A549 (cell line): Measurements from ENCODE around the gene C1orf105. TPM values are rescaled to one million over a fixed set of nuclear protein-coding genes. Genes with fewer than 3 reads are reported as not detected.

Experiments
- ATAC-seq, 2 experiments: fragments of 200-7000 bp in 1 of 2; fragments of >200 bp in 1 of 2; cut with Nextera tagmentation in 1 of 2; cut with Tn5 transposase in 1 of 2; 3 replicates each; pipeline versions ENCODE4 v1.8.0 to v1.9.1; 2018 to 2020; ENCODE audit warnings: mild to moderate bottlenecking in 1 of 2, moderate library complexity in 1 of 2
- CTCF ChIA-PET: fragments of 300-600 bp; sonication (Branson Sonifier 250); formaldehyde crosslinking; extraction: SDS; loops from one replicate; lab custom pipeline; 2021; ENCODE audit warnings: antibody characterized with exemption, inconsistent platforms; lab: Yijun Ruan, JAX
- POLR2A ChIA-PET: fragments of 350-600 bp; formaldehyde crosslinking; extraction: SDS; loops from one replicate; lab custom pipeline; 2021; ENCODE audit warnings: antibody characterized with exemption, inconsistent platforms; lab: Yijun Ruan, JAX
- DNase-seq, 2 experiments: peaks; one replicate each; pipeline versions ENCODE4 v3.0.0 to v3.0.0-alpha.2; 2011 to 2016; ENCODE audit warnings: low read depth in 1 of 2, low spot score in 1 of 2
- FAIRE-seq: peaks from 2 replicates; lab custom pipeline; 2011; peaks lifted over from hg19 to GRCh38; lab: Jason Lieb, UNC
- H3K27ac ChIP-seq, 2 experiments: fragments of >200 bp; sonication (Bioruptor Twin); formaldehyde crosslinking; 3 replicates each; pipeline ENCODE4 v1.5.1; 2016 to 2017
- H3K4me1 ChIP-seq: fragments of >200 bp; sonication (Bioruptor Twin); formaldehyde crosslinking; 3 replicates; pipeline ENCODE4 v1.6.1; 2016
- H3K4me2 ChIP-seq: fragments of >200 bp; sonication (Bioruptor Twin); formaldehyde crosslinking; 3 replicates; pipeline ENCODE4 v1.6.1; 2016
- H3K4me3 ChIP-seq: fragments of >200 bp; sonication (Bioruptor Twin); formaldehyde crosslinking; 3 replicates; pipeline ENCODE4 v1.5.1; 2016
- H3K9me3 ChIP-seq: fragments of >200 bp; sonication (Bioruptor Twin); formaldehyde crosslinking; 3 replicates; pipeline ENCODE4 v1.6.1; 2016
- BCL3 ChIP-seq: fragments of >200 bp; sonication (Bioruptor Twin); formaldehyde crosslinking; IDR thresholded peaks from 3 replicates; pipeline ENCODE4 v1.6.1; 2016
- CEBPB ChIP-seq, 2 experiments: fragments of >200 bp in 1 of 2; sonication (Bioruptor Twin) in 1 of 2; formaldehyde crosslinking in 1 of 2; IDR thresholded peaks; 2 replicates each; pipeline ENCODE4 v1.6.1; 2012 to 2016
- EHF ChIP-seq: fragments of 250-450 bp; sonication (Bioruptor Pico); IDR thresholded peaks from 2 replicates; pipeline ENCODE4 v1.5.0; 2020; ENCODE audit warnings: mild to moderate bottlenecking
- EHMT2 ChIP-seq: fragments of 200-600 bp; sonication (generic); IDR thresholded peaks from 2 replicates; pipeline ENCODE4 v1.6.1; 2016; ENCODE audit warnings: antibody characterized with exemption, low read depth, mild to moderate bottlenecking, moderate library complexity
- ELK1 ChIP-seq: fragments of 150-350 bp; IDR thresholded peaks from 2 replicates; pipeline ENCODE4 v1.6.1; 2014; ENCODE audit warnings: low read depth, mild to moderate bottlenecking, low read length
- EP300 ChIP-seq, 2 experiments: fragments of >200 bp; sonication (Bioruptor Twin); formaldehyde crosslinking; IDR thresholded peaks; 2 replicates in 1 of 2; 3 replicates in 1 of 2; pipeline ENCODE4 v1.6.1; 2016 to 2017
- FOSB ChIP-seq: fragments of 250-450 bp; sonication (Bioruptor Pico); IDR thresholded peaks from 2 replicates; pipeline ENCODE4 v1.5.0; 2020; ENCODE audit warnings: mild to moderate bottlenecking, moderate library complexity
- HDAC2 ChIP-seq: fragments of 200-600 bp; sonication (generic); IDR thresholded peaks from 2 replicates; pipeline ENCODE4 v1.6.1; 2016
- HES2 ChIP-seq: fragments of >200 bp; sonication (Bioruptor Twin); formaldehyde crosslinking; IDR thresholded peaks from 2 replicates; pipeline ENCODE4 v1.6.1; 2016
- HEYL ChIP-seq: fragments of 250-450 bp; sonication (Bioruptor Pico); IDR thresholded peaks from 2 replicates; pipeline ENCODE4 v1.8.0; 2021; ENCODE audit warnings: mild to moderate bottlenecking, moderate library complexity
- KDM5A ChIP-seq: fragments of 200-600 bp; sonication (generic); IDR thresholded peaks from 2 replicates; pipeline ENCODE4 v1.6.1; 2016; ENCODE audit warnings: antibody characterized with exemption, mild to moderate bottlenecking
- MAX ChIP-seq: IDR thresholded peaks from 2 replicates; pipeline ENCODE4 v1.6.1; 2012
- MAZ ChIP-seq: fragments of 150-350 bp; IDR thresholded peaks from 2 replicates; pipeline ENCODE4 v1.6.1; 2014; ENCODE audit warnings: antibody characterized with exemption, low read depth, low read length, borderline replicate concordance
- MYC ChIP-seq: IDR thresholded peaks from 2 replicates; pipeline ENCODE4 v1.6.1; 2012; ENCODE audit warnings: mild to moderate bottlenecking, inconsistent platforms, low read length, improper control_type of control experiment, borderline replicate concordance
- NFE2L2 ChIP-seq: fragments of 150-350 bp; conservative IDR thresholded peaks from 2 replicates; pipeline ENCODE4 v1.6.1; 2014; ENCODE audit warnings: low read length
- NR3C1 ChIP-seq: fragments of >200 bp; sonication (Bioruptor Twin); formaldehyde crosslinking; IDR thresholded peaks from 3 replicates; pipeline ENCODE4 v1.6.1; 2017
- PHF8 ChIP-seq: fragments of 200-600 bp; sonication (generic); IDR thresholded peaks from 2 replicates; pipeline ENCODE4 v1.6.1; 2016; ENCODE audit warnings: low read depth, mild to moderate bottlenecking, antibody characterized with exemption, moderate library complexity, borderline replicate concordance
- RAD21 ChIP-seq, 2 experiments: fragments of >200 bp in 1 of 2; sonication (Bioruptor Twin) in 1 of 2; formaldehyde crosslinking in 1 of 2; IDR thresholded peaks in 1 of 2; conservative IDR thresholded peaks in 1 of 2; 2 replicates in 1 of 2; 3 replicates in 1 of 2; pipeline ENCODE4 v1.6.1; 2012 to 2018; ENCODE audit warnings: inconsistent platforms in 1 of 2
- RFX5 ChIP-seq: fragments of 450-650 bp; IDR thresholded peaks from 2 replicates; pipeline ENCODE4 v1.7.1; 2014; ENCODE audit warnings: antibody characterized with exemption, mild to moderate bottlenecking, moderate library complexity
- SMC3 ChIP-seq: fragments of >200 bp; sonication (Bioruptor Twin); formaldehyde crosslinking; IDR thresholded peaks from 3 replicates; pipeline ENCODE4 v1.6.1; 2018; ENCODE audit warnings: inconsistent platforms
- TFCP2L1 ChIP-seq: fragments of 250-450 bp; sonication (Bioruptor Pico); IDR thresholded peaks from 2 replicates; pipeline ENCODE4 v1.5.0; 2021; ENCODE audit warnings: mild to moderate bottlenecking
- ZFP36 ChIP-seq: fragments of 450-650 bp; IDR thresholded peaks from 2 replicates; pipeline ENCODE4 v1.6.1; 2014; ENCODE audit warnings: borderline replicate concordance; ENCODE audit not compliant: partially characterized antibody
- ZSCAN20 ChIP-seq: fragments of 250-450 bp; sonication (Bioruptor Pico); IDR thresholded peaks from 2 replicates; pipeline ENCODE4 v1.8.0; 2022; ENCODE audit warnings: mild to moderate bottlenecking, moderate library complexity
- WGBS: methylation state at CpG from one replicate; pipeline ENCODE4 v1.1.6; 2017; ENCODE audit errors: missing lambda C conversion rate; 5-methylcytosine and 5-hydroxymethylcytosine counted together
- polyA plus RNA-seq, 4 experiments: library from polyadenylated mRNA; depleted of rRNA in 3 of 4; stranded (reverse); fragments of >200 nt; fragmentation: RNase III in 1 of 4; extraction: RNeasy Plus Mini Kit Qiagen cat#74134 plus additional on column Dnase treatment in 1 of 4; gene quantifications; 2 replicates in 3 of 4; 3 replicates in 1 of 4; pipeline ENCODE4 v1.2.3, GENCODE V29; 2011 to 2017

Gene C1orf105
- polyA plus RNA-seq, 2 of the 4 experiments (the other 2 are of a cell fraction) = 0.40 TPM; not detected in 1

- CTCF ChIA-PET = interaction anchor here (0.7 to 1.3 kb wide), 2 partner anchors 9 to 12 kb away, joined by 3 to 5 read pairs; no protein-coding TSS in a partner anchor
- FAIRE-seq = no peak
These were observed 66.4 kb downstream of the C1orf105 start for GRCh38 chr1:172486805-172487454.

GRCh38 chr1:172487550-172487949 lies 67.1 kb downstream of the C1orf105 start:
- Histone ChIP-seq H3K4me3 (no peak overlapping the region), H3K9me3 (no peaks in the 10 kb centered on the region), H3K4me2 (no peak overlapping the region), H3K27ac (no peak overlapping the region), H3K4me1 (0 out of 3 replicates have a peak, but pooled peaks cover 5% of the 10 kb centered on the region)
- POLR2A ChIA-PET = no interaction called here
- ATAC-seq (no peak), FAIRE-seq (no peak), DNase-seq (no peak)
- 80% methylated on average over 4 of the region's 4 CpGs for WGBS
- TF ChIP-seq MAX (no peak), PHF8 (no peak), EHF (no peak), FOSB (CRISPR knock-in tag) (no peak), TFCP2L1 (no peak), EP300 (IDR thresholded peaks at IDR 0.05) (no peak), ELK1 (no peak), HDAC2 (no peak), ZSCAN20 (CRISPR knock-in tag) (no peak), RFX5 (no peak), MYC (no peak), NFE2L2 (no peak), RAD21 (conservative IDR thresholded peaks at IDR 0.05 in 1 of 2, IDR thresholded peaks at IDR 0.05 in 1 of 2) (no peak), HES2 (no peak)
- CTCF ChIA-PET = interaction anchor here (1.3 kb wide), 1 partner anchor 9 kb away, joined by 5 read pairs; no protein-coding TSS in a partner anchor

More at GRCh38 chr1:172486805-172487454, 66.4 kb downstream of the C1orf105 start:
- no peak overlapping the region for H3K4me3 ChIP-seq
- TF ChIP-seq RFX5 (no peak), NR3C1 (no peak), MAZ (no peak), CEBPB (IDR thresholded peaks at IDR 0.05) (no peak), SMC3 (no peak), ZFP36 (no peak), HEYL (no peak), KDM5A (no peak), BCL3 (no peak), MAX (no peak), EHMT2 (no peak)
- 66% methylated on average over 3 of the region's 3 CpGs for WGBS
- H3K27ac ChIP-seq = no peak overlapping the region
- H3K4me1 ChIP-seq = peaks cover 9% of the 10 kb centered on the region; the same call in 2 of the 3 replicates
- POLR2A ChIA-PET = no interaction called here
- ATAC-seq = no peak
- no peaks in the 10 kb centered on the region for H3K9me3 ChIP-seq
- DNase-seq = no peak
- H3K4me2 ChIP-seq = no peak overlapping the region
